B cell (primary cell): ENCODE measurements around the gene PTPRU. TPM values are rescaled to one million over a fixed set of nuclear protein-coding genes. Genes with fewer than 3 reads are reported as not detected.

ENCODE experiments used
- ATAC-seq: fragments of 200-7000 bp; cut with Tn5 transposase; one replicate; pipeline ENCODE4 v1.10.0; 2021; ENCODE audit warnings: low read depth, mild to moderate bottlenecking, moderate number of reproducible peaks, moderate library complexity
- CTCF ChIA-PET: fragments of 350-600 bp; sonication (Branson Sonifier 250); formaldehyde crosslinking; loops from one replicate; lab custom pipeline; 2021; ENCODE audit warnings: antibody characterized with exemption, inconsistent platforms; lab: Charles Lee
- POLR2A ChIA-PET: fragments of 350-600 bp; sonication (Branson Sonifier 250); formaldehyde crosslinking; loops from one replicate; lab custom pipeline; 2021; ENCODE audit warnings: antibody characterized with exemption; lab: Charles Lee
- DNase-seq: peaks from one replicate; pipeline ENCODE4 v3.0.0; 2013
- H2AFZ ChIP-seq: 2 replicates; pipeline ENCODE4 v1.6.1; 2012; ENCODE audit warnings: mild to moderate bottlenecking, low read depth, low read length; ENCODE audit not compliant: insufficient read depth, poor library complexity, severe bottlenecking
- H3K27ac ChIP-seq, 2 donors: 1 replicate in 1 of 2; 2 replicates in 1 of 2; pipeline ENCODE4 v1.5.1; 2012 to 2013; ENCODE audit warnings: low read length in 2 of 2, mild to moderate bottlenecking in 2 of 2, moderate library complexity in 1 of 2
- H3K27me3 ChIP-seq, 4 experiments: fragments of 200-600 bp in 1 of 4; sonication (generic) in 1 of 4; replicated peaks in 1 of 4; 1 replicate in 2 of 4; 2 replicates in 2 of 4; pipeline versions ENCODE4 v1.6.1 to v1.7.0; 2013 to 2016; ENCODE audit warnings: low read length in 3 of 4, mild to moderate bottlenecking in 2 of 4, mixed read lengths in 1 of 4, moderate library complexity in 1 of 4; ENCODE audit not compliant: insufficient read depth in 4 of 4, control insufficient read depth in 3 of 4; ENCODE audit errors: control extremely low read depth in 1 of 4
- H3K36me3 ChIP-seq, 2 experiments: replicated peaks in 1 of 2; 1 replicate in 1 of 2; 2 replicates in 1 of 2; pipeline versions ENCODE4 v1.6.1 to v1.7.1; 2013; ENCODE audit warnings: low read length in 1 of 2; ENCODE audit not compliant: insufficient read depth in 2 of 2, control insufficient read depth in 1 of 2; ENCODE audit errors: control extremely low read depth in 1 of 2, extremely low read depth in 1 of 2
- H3K4me1 ChIP-seq, 2 donors: fragments of 200-600 bp in 1 of 2; sonication (generic) in 1 of 2; 1 replicate in 1 of 2; 2 replicates in 1 of 2; pipeline versions ENCODE4 v1.5.1 to v1.6.1; 2013 to 2017; ENCODE audit warnings: low read length in 2 of 2; ENCODE audit not compliant: control insufficient read depth in 2 of 2, insufficient read depth in 2 of 2
- H3K4me2 ChIP-seq: replicated peaks from 2 replicates; pipeline ENCODE3; 2012; ENCODE audit warnings: mild to moderate bottlenecking, low read depth, low read length; ENCODE audit not compliant: poor library complexity, severe bottlenecking
- H3K4me3 ChIP-seq, 5 experiments: fragments of 200-600 bp in 1 of 5; sonication (generic) in 1 of 5; 1 replicate in 3 of 5; 2 replicates in 2 of 5; pipeline versions ENCODE4 v1.5.1 to v1.7.0; 2011 to 2016; ENCODE audit warnings: low read length in 4 of 5, mild to moderate bottlenecking in 4 of 5, low read depth in 2 of 5, control low read depth in 1 of 5, moderate library complexity in 1 of 5; ENCODE audit not compliant: insufficient read depth in 1 of 5; ENCODE audit errors: control extremely low read depth in 1 of 5, extremely low read depth in 1 of 5
- H3K79me2 ChIP-seq: fragments of 200-600 bp; sonication (generic); one replicate; pipeline ENCODE4 v1.6.0; 2016; ENCODE audit warnings: low read length; ENCODE audit not compliant: control insufficient read depth, insufficient read depth
- H3K9ac ChIP-seq: fragments of 200-600 bp; sonication (generic); 2 replicates; pipeline ENCODE4 v1.6.1; 2017; ENCODE audit warnings: mild to moderate bottlenecking, low read length, moderate library complexity
- H3K9me3 ChIP-seq, 3 donors: one replicate each; pipeline versions ENCODE4 v1.6.1 to v1.7.1; 2013; ENCODE audit warnings: low read length in 2 of 3; ENCODE audit not compliant: control insufficient read depth in 2 of 3, insufficient read depth in 1 of 3; ENCODE audit errors: control extremely low read depth in 1 of 3
- H4K20me1 ChIP-seq: 2 replicates; pipeline ENCODE4 v1.6.0; 2012; ENCODE audit warnings: mild to moderate bottlenecking, low read length; ENCODE audit not compliant: insufficient read depth, control insufficient read depth, poor library complexity, severe bottlenecking
- H3K27ac Mint-ChIP-seq: one replicate; pipeline ENCODE4 v1.8.0; 2021; ENCODE audit warnings: mixed read lengths
- H3K27me3 Mint-ChIP-seq: one replicate; pipeline ENCODE4 v1.8.0; 2021; ENCODE audit warnings: mixed read lengths
- H3K4me1 Mint-ChIP-seq: one replicate; pipeline ENCODE4 v1.8.0; 2021; ENCODE audit warnings: mixed read lengths
- H3K4me3 Mint-ChIP-seq: one replicate; pipeline ENCODE4 v1.8.0; 2021; ENCODE audit warnings: mixed read lengths
- H3K9me3 Mint-ChIP-seq: one replicate; pipeline ENCODE4 v1.8.0; 2022; ENCODE audit warnings: mixed read lengths; ENCODE audit not compliant: insufficient read depth
- EZH2 ChIP-seq: IDR thresholded peaks from 2 replicates; pipeline ENCODE4 v1.6.1; 2012; ENCODE audit warnings: borderline replicate concordance, low read depth, mild to moderate bottlenecking, moderate library complexity, low read length; ENCODE audit not compliant: insufficient read depth, poor library complexity, severe bottlenecking
- WGBS: methylation state at CpG from one replicate; pipeline ENCODE4 v1.1.5; 2013; ENCODE audit warnings: missing lambda C conversion rate; ENCODE audit not compliant: insufficient coverage; 5-methylcytosine and 5-hydroxymethylcytosine counted together
- intact Hi-C: fragments of 100-400 bp; cut with micrococcal nuclease; formaldehyde crosslinking; loops from one replicate; pipeline ENCODE4 v1.10.0; 2022
- polyA plus RNA-seq: library from polyadenylated mRNA; depleted of rRNA; stranded (reverse); fragments of >200 nt; gene quantifications from 2 replicates; pipeline ENCODE4 v1.2.3, GENCODE V29; 2012
- total RNA-seq, 2 donors: library from RNA; stranded (reverse); fragments of 120-200 nt in 1 of 2; gene quantifications; 1 replicate in 1 of 2; 2 replicates in 1 of 2; pipeline versions ENCODE4 v1.2.3 to v1.2.4, GENCODE V29; 2013 to 2022
- TF ChIP-seq, protein P1 (sequence below): fragments of 200-600 bp; IDR thresholded peaks from one replicate; pipeline ENCODE4 v1.8.0; 2022; ENCODE audit warnings: antibody characterized with exemption, mild to moderate bottlenecking

The PTPRU gene
- total and polyA plus RNA-seq, 2 donors (not counting 1 experiment from before 2014, with no cell fraction given) = 0.10 to 0.25 TPM

DNA sequence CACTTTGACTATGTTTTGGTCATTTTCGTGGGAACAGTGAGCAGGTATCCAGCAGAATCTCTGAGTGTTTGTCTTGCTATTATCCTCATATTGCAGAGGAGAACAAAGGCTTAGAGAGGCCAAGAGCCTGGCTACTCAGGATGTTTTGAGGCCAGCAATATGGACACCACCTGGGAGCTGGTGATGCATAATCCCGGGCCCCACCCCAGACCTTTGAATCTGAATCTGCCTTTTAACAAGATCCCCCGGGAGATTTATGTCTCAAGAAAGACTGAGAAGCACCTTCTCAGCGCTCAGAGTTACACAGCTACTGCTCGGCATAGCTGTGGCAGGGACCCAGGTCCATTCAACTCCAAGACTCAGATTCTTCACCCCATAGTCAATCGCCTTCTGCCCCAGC lies 72.8 kb downstream of the PTPRU start:
- no peak overlapping the region for H2AFZ ChIP-seq
- CTCF ChIA-PET = no interaction called here
- no peak overlapping the region for H3K4me2 ChIP-seq
- intact Hi-C loops = no loop called here
- H3K27ac ChIP-seq = no peak overlapping the region
- ATAC-seq (no peak), DNase-seq (no peak)
- H3K4me1 ChIP-seq = no peaks in the 10 kb centered on the region
- TF ChIP-seq EZH2 = no peak
- TF ChIP-seq, protein P1, sequence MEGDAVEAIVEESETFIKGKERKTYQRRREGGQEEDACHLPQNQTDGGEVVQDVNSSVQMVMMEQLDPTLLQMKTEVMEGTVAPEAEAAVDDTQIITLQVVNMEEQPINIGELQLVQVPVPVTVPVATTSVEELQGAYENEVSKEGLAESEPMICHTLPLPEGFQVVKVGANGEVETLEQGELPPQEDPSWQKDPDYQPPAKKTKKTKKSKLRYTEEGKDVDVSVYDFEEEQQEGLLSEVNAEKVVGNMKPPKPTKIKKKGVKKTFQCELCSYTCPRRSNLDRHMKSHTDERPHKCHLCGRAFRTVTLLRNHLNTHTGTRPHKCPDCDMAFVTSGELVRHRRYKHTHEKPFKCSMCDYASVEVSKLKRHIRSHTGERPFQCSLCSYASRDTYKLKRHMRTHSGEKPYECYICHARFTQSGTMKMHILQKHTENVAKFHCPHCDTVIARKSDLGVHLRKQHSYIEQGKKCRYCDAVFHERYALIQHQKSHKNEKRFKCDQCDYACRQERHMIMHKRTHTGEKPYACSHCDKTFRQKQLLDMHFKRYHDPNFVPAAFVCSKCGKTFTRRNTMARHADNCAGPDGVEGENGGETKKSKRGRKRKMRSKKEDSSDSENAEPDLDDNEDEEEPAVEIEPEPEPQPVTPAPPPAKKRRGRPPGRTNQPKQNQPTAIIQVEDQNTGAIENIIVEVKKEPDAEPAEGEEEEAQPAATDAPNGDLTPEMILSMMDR = no peak
- no peaks in the 10 kb centered on the region for H4K20me1 ChIP-seq
- no peaks in the 10 kb centered on the region for H3K27me3 ChIP-seq
- WGBS = 88% methylated on average over 5 of the region's 6 CpGs
- H3K4me3 ChIP-seq = no peak overlapping the region
- Mint-ChIP-seq H3K4me3 (no peak overlapping the region), H3K9me3 (no peaks in the 10 kb centered on the region), H3K4me1 (no peaks in the 10 kb centered on the region), H3K27ac (no peak overlapping the region), H3K27me3 (peaks cover 5% of the 10 kb centered on the region)
- no peaks in the 10 kb centered on the region for H3K36me3 ChIP-seq
- H3K9me3 ChIP-seq = no peaks in the 10 kb centered on the region
- H3K79me2 ChIP-seq = no peaks in the 10 kb centered on the region
- POLR2A ChIA-PET = no interaction called here
- no peak overlapping the region for H3K9ac ChIP-seq

DNA sequence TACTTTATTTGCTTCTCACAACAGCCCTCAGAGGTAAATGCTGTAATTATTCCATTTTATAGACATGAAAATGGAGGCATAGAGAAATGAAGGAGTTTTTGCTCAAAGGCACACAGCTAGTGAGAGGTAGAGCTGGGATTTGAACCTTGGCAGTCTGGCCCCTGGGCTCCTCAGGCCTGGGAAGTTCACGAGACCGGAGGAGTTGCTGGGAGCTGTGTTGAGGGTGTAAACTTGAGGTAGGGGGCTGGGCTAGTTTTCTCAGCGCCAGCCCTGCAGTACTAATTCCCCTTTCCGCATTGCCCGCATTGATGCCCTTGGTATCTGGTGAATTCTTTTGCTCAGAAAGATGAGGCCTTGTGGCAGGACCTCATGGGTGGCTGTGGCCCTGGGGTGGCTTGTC lies 73.3 kb downstream of the PTPRU start:
- no peak for TF ChIP-seq EZH2
- TF ChIP-seq, protein P1 = no peak
- WGBS = 91% methylated on average over 5 of the region's 5 CpGs
- ATAC-seq = no peak

More for the DNA sequence above, 73.3 kb downstream of the PTPRU start:
- H3K4me2 ChIP-seq = no peak overlapping the region
- no peak overlapping the region for H3K27ac Mint-ChIP-seq
- H3K27me3 Mint-ChIP-seq = no peaks in the 10 kb centered on the region
- no peaks in the 10 kb centered on the region for H4K20me1 ChIP-seq
- intact Hi-C loops = no loop called here
- H3K27me3 ChIP-seq = no peaks in the 10 kb centered on the region
- H2AFZ ChIP-seq = no peak overlapping the region
- H3K9me3 ChIP-seq = no peaks in the 10 kb centered on the region
- ChIA-PET POLR2A (no interaction called here), CTCF (no interaction called here)
- no peak for DNase-seq
- no peaks in the 10 kb centered on the region for H3K4me1 Mint-ChIP-seq
- no peak overlapping the region for H3K4me3 ChIP-seq
- no peaks in the 10 kb centered on the region for H3K9me3 Mint-ChIP-seq
- H3K4me1 ChIP-seq = no peaks in the 10 kb centered on the region
- no peaks in the 10 kb centered on the region for H3K36me3 ChIP-seq
- H3K9ac ChIP-seq = no peak overlapping the region
- H3K79me2 ChIP-seq = no peaks in the 10 kb centered on the region
- no peak overlapping the region for H3K27ac ChIP-seq
- H3K4me3 Mint-ChIP-seq = no peak overlapping the region
